Mucosa of descending colon (tissue), 3 donors: ENCODE data around the gene KCND2. TPM values are rescaled to one million over a fixed set of nuclear protein-coding genes. Genes with fewer than 3 reads are reported as not detected.

Experiments
- ATAC-seq: fragments of 200-7000 bp; cut with Tn5 transposase; one replicate; pipeline ENCODE4 v1.9.1; 2020; ENCODE audit warnings: mild to moderate bottlenecking, moderate library complexity
- DNase-seq, 3 donors: peaks; one replicate each; pipeline ENCODE4 v3.0.0-alpha.2; 2020
- H3K36me3 ChIP-seq: fragments of 200-600 bp; one replicate; pipeline ENCODE4 v1.8.0; 2021; ENCODE audit warnings: low read depth, mild to moderate bottlenecking
- H3K4me1 ChIP-seq: fragments of 200-600 bp; one replicate; pipeline ENCODE4 v1.8.0; 2021; ENCODE audit warnings: low read depth, mild to moderate bottlenecking
- H3K4me3 ChIP-seq: fragments of 200-600 bp; one replicate; pipeline ENCODE4 v1.8.0; 2021; ENCODE audit warnings: mild to moderate bottlenecking
- H3K9me3 ChIP-seq: fragments of 200-600 bp; one replicate; pipeline ENCODE4 v1.8.0; 2021; ENCODE audit warnings: mild to moderate bottlenecking
- CTCF ChIP-seq: fragments of 200-600 bp; IDR thresholded peaks from one replicate; pipeline ENCODE4 v1.8.0; 2022; ENCODE audit warnings: antibody characterized with exemption, mild to moderate bottlenecking
- intact Hi-C, 2 donors: fragments of 100-400 bp; cut with DNase I in 1 of 2; cut with micrococcal nuclease in 1 of 2; formaldehyde crosslinking; loops; one replicate each; pipeline versions ENCODE4 v1.11.0 to v1.11.1; 2022; cut with DNase I, micrococcal nuclease
- total RNA-seq, 3 donors: library from RNA; stranded (reverse); fragmentation: NEBNext Ultra II Directional in 2 of 3; extraction: Animal tissue kit (Norgen Biotek cat#: 25700) in 2 of 3; gene quantifications; one replicate each; pipeline versions ENCODE4 v1.2.1 to v1.2.4, GENCODE V29; 2021 to 2023
- donor health status: DM: no; HTN: no; CAD: no; lungs with moderate emphysema.
- donor health status: DM: no; HTN: no; CAD: no.
- donor health status: DM: no; HTN: yes; CAD: no.

The KCND2 gene
- total RNA-seq, 3 donors from 2014 or later = 0.09 to 0.98 (median 0.41) TPM

GRCh38 chr7:120538335-120538734 lies 265.4 kb downstream of the KCND2 start:
- no peaks in the 10 kb centered on the region for H3K36me3 ChIP-seq
- ATAC-seq (no peak), DNase-seq (peak in 1 of 3 donors; percentile 9)
- no peak overlapping the region for H3K4me3 ChIP-seq
- intact Hi-C loops = no loop called here
- H3K9me3 ChIP-seq = no peaks in the 10 kb centered on the region
- no peaks in the 10 kb centered on the region for H3K4me1 ChIP-seq
- TF ChIP-seq CTCF = no peak

GRCh38 chr7:120539321-120539720 lies 266.3 kb downstream of the KCND2 start:
- TF ChIP-seq CTCF = no peak
- Histone ChIP-seq H3K9me3 (no peaks in the 10 kb centered on the region), H3K36me3 (no peaks in the 10 kb centered on the region), H3K4me1 (no peaks in the 10 kb centered on the region), H3K4me3 (no peak overlapping the region)
- ATAC-seq (no peak), DNase-seq (no peak)
- intact Hi-C loops = no loop called here

GRCh38 chr7:120547605-120548004 lies 274.6 kb downstream of the KCND2 start:
- TF ChIP-seq CTCF = no peak
- intact Hi-C loops = no loop called here
- Histone ChIP-seq H3K36me3 (no peaks in the 10 kb centered on the region), H3K4me1 (no peaks in the 10 kb centered on the region), H3K9me3 (no peaks in the 10 kb centered on the region), H3K4me3 (no peak overlapping the region)
- DNase-seq (no peak), ATAC-seq (no peak)

GRCh38 chr7:120550494-120551048 lies 277.6 kb downstream of the KCND2 start:
- intact Hi-C loops = no loop called here
- TF ChIP-seq CTCF = no peak
- DNase-seq = no peak

GRCh38 chr7:120553491-120553890 lies 280.5 kb downstream of the KCND2 start:
- intact Hi-C loops = no loop called here
- DNase-seq (no peak), ATAC-seq (no peak)
- H3K4me1 ChIP-seq = no peaks in the 10 kb centered on the region
- TF ChIP-seq CTCF = no peak
- no peaks in the 10 kb centered on the region for H3K36me3 ChIP-seq
- H3K4me3 ChIP-seq = no peak overlapping the region
- H3K9me3 ChIP-seq = no peaks in the 10 kb centered on the region

More at GRCh38 chr7:120550494-120551048, 277.6 kb downstream of the KCND2 start:
- Histone ChIP-seq H3K4me3 (no peak overlapping the region), H3K9me3 (no peaks in the 10 kb centered on the region), H3K36me3 (no peaks in the 10 kb centered on the region), H3K4me1 (no peaks in the 10 kb centered on the region)
- ATAC-seq = no peak
